Keratinocyte (primary cell): ENCODE results near the gene ACBD4. TPM values are rescaled to one million over a fixed set of nuclear protein-coding genes. Genes with fewer than 3 reads are reported as not detected.
A peak's percentile ranks its signal among the peaks of the same experiment; 100 is the strongest.

Experiments used
- DNase-seq: peaks from one replicate; pipeline ENCODE4 v3.0.0-alpha.2; 2011; ENCODE audit warnings: low read depth, missing footprints, low spot score
- FAIRE-seq: peaks from 2 replicates; lab custom pipeline; 2011; peaks lifted over from hg19 to GRCh38; lab: Jason Lieb, UNC
- H2AFZ ChIP-seq: 2 replicates; pipeline ENCODE4 v1.6.0; 2012; ENCODE audit warnings: low read length, control low read depth, inconsistent platforms; ENCODE audit not compliant: control insufficient read depth
- H3K27ac ChIP-seq: 2 replicates; pipeline ENCODE4 v1.5.1; 2011; ENCODE audit warnings: low read length; ENCODE audit not compliant: control insufficient read depth, insufficient read depth
- H3K27me3 ChIP-seq: 3 replicates; pipeline ENCODE4 v1.6.0; 2011; ENCODE audit warnings: low read length; ENCODE audit not compliant: control insufficient read depth, insufficient read depth; ENCODE audit errors: extremely low read depth
- H3K36me3 ChIP-seq, 2 experiments: 2 replicates in 1 of 2; 3 replicates in 1 of 2; pipeline ENCODE4 v1.5.1; 2011; ENCODE audit warnings: low read length in 2 of 2, mild to moderate bottlenecking in 1 of 2; ENCODE audit not compliant: control insufficient read depth in 2 of 2, insufficient read depth in 2 of 2; ENCODE audit errors: extremely low read depth in 1 of 2
- H3K4me1 ChIP-seq: 3 replicates; pipeline ENCODE4 v1.5.1; 2011; ENCODE audit warnings: low read length; ENCODE audit not compliant: control insufficient read depth, insufficient read depth; ENCODE audit errors: extremely low read depth
- H3K4me2 ChIP-seq: 3 replicates; pipeline ENCODE4 v1.6.0; 2011; ENCODE audit warnings: low read depth, low read length; ENCODE audit not compliant: control insufficient read depth, insufficient read depth; ENCODE audit errors: extremely low read depth
- H3K4me3 ChIP-seq, 3 experiments: fragments of 200-600 bp in 1 of 3; sonication (generic) in 1 of 3; 2 replicates in 2 of 3; 3 replicates in 1 of 3; pipeline ENCODE4 v1.5.1; 2011 to 2016; ENCODE audit warnings: low read length in 3 of 3, mild to moderate bottlenecking in 3 of 3, control low read depth in 2 of 3, inconsistent platforms in 1 of 3, low read depth in 1 of 3, mixed read lengths in 1 of 3, mixed run types in 1 of 3, moderate library complexity in 1 of 3; ENCODE audit not compliant: control insufficient read depth in 2 of 3, insufficient read depth in 2 of 3; ENCODE audit errors: extremely low read depth in 1 of 3
- H3K79me2 ChIP-seq: 2 replicates; pipeline ENCODE4 v1.6.0; 2012; ENCODE audit warnings: low read length; ENCODE audit not compliant: control insufficient read depth, insufficient read depth
- H3K9ac ChIP-seq: 3 replicates; pipeline ENCODE4 v1.6.0; 2011; ENCODE audit warnings: low read length; ENCODE audit not compliant: control insufficient read depth, insufficient read depth; ENCODE audit errors: extremely low read depth
- H3K9me1 ChIP-seq: 3 replicates; pipeline ENCODE4 v1.6.0; 2011; ENCODE audit warnings: low read length; ENCODE audit not compliant: control insufficient read depth, insufficient read depth; ENCODE audit errors: extremely low read depth
- H3K9me3 ChIP-seq: 2 replicates; pipeline ENCODE4 v1.5.1; 2012; ENCODE audit warnings: low read depth, low read length; ENCODE audit not compliant: control insufficient read depth
- H4K20me1 ChIP-seq: 3 replicates; pipeline ENCODE4 v1.6.0; 2011; ENCODE audit warnings: low read length; ENCODE audit not compliant: control insufficient read depth, insufficient read depth; ENCODE audit errors: extremely low read depth
- CTCF ChIP-seq, 3 experiments: IDR thresholded peaks in 1 of 3; conservative IDR thresholded peaks in 1 of 3; optimal IDR thresholded peaks in 1 of 3; 2 replicates in 2 of 3; 3 replicates in 1 of 3; pipeline versions ENCODE3 to v1.5.1; 2011; ENCODE audit warnings: low read length in 3 of 3, mild to moderate bottlenecking in 3 of 3, moderate library complexity in 2 of 3, control low read depth in 1 of 3, inconsistent platforms in 1 of 3; ENCODE audit not compliant: insufficient read depth in 2 of 3; ENCODE audit errors: extremely low read depth in 1 of 3
- EZH2 ChIP-seq: IDR thresholded peaks from one replicate; pipeline ENCODE4 v1.6.1; 2012; ENCODE audit warnings: inconsistent platforms, mild to moderate bottlenecking, low read length, moderate library complexity
- dilution Hi-C: fragments of 300-500 bp; cut with MboI; formaldehyde crosslinking; loops from one replicate; pipeline ENCODE4 v1.7.0; 2020; ENCODE audit warnings: low sequenced_read_pairs; ENCODE audit not compliant: extremely low pct_ligation_motif_present
- polyA plus RNA-seq, 5 experiments: library from polyadenylated mRNA; depleted of rRNA in 3 of 5; stranded (reverse) in 3 of 5; stranded (forward) in 1 of 5; unstranded in 1 of 5; fragments of >200 nt; gene quantifications; 1 replicate in 1 of 5; 2 replicates in 3 of 5; 3 replicates in 1 of 5; pipeline versions ENCODE4 v1.2.1 to v1.2.3, GENCODE V29; 2011 to 2012; ENCODE audit warnings: missing spikeins in 2 of 5, low read depth in 1 of 5, low replicate concordance in 1 of 5

The ACBD4 gene
- polyA plus RNA-seq, 1 donor (not counting 4 experiments of a cell fraction or from before 2014, with no cell fraction given): 2.6 TPM

GRCh38 chr17:45125509-45125908 is 10.0 kb upstream of the ACBD4 start:
- H2AFZ ChIP-seq: no peak overlapping the region
- TF ChIP-seq CTCF (optimal IDR thresholded peaks at IDR 0.05 in 1 of 3, IDR thresholded peaks at IDR 0.05 in 1 of 3, conservative IDR thresholded peaks at IDR 0.05 in 1 of 3; ENCODE audit: extremely low read depth in 1 of 3, insufficient read depth in 2 of 3, low read length in 3 of 3) (no peak), EZH2 (no peak)
- no peak overlapping the region for H3K4me3 ChIP-seq
- H3K4me1 ChIP-seq: peaks cover 59% of the 10 kb centered on the region
- dilution Hi-C loops: no loop called here
- H3K79me2 ChIP-seq: peaks cover 66% of the 10 kb centered on the region
- no peak overlapping the region for H3K4me2 ChIP-seq
- no peaks in the 10 kb centered on the region for H3K27me3 ChIP-seq
- peaks cover 0 to 4% of the 10 kb centered on the region in 2 experiments for H3K36me3 ChIP-seq
- no peak overlapping the region for H3K9ac ChIP-seq
- H3K27ac ChIP-seq: no peak overlapping the region
- FAIRE-seq (no peak), DNase-seq (no peak)
- no peaks in the 10 kb centered on the region for H3K9me1 ChIP-seq
- H3K9me3 ChIP-seq: no peaks in the 10 kb centered on the region
- H4K20me1 ChIP-seq: no peaks in the 10 kb centered on the region

GRCh38 chr17:45127207-45127547 is 8.3 kb upstream of the ACBD4 start:
- FAIRE-seq: no peak
- H2AFZ ChIP-seq: no peak overlapping the region
- peaks cover 67% of the 10 kb centered on the region for H3K4me1 ChIP-seq
- no peak for DNase-seq
- H3K9ac ChIP-seq: peak overlapping the region; percentile 55
- no peaks in the 10 kb centered on the region for H4K20me1 ChIP-seq
- dilution Hi-C loops: no loop called here
- no peaks in the 10 kb centered on the region for H3K9me3 ChIP-seq
- H3K27ac ChIP-seq: peak overlapping the region; percentile 70
- H3K4me3 ChIP-seq: peak overlapping the region in 1 of 3 experiments; percentile 42
- no peak for TF ChIP-seq EZH2
- TF ChIP-seq CTCF (optimal IDR thresholded peaks at IDR 0.05 in 1 of 3, IDR thresholded peaks at IDR 0.05 in 1 of 3, conservative IDR thresholded peaks at IDR 0.05 in 1 of 3; ENCODE audit: extremely low read depth in 1 of 3, insufficient read depth in 2 of 3, low read length in 3 of 3): no peak
- H3K27me3 ChIP-seq: no peaks in the 10 kb centered on the region
- peak overlapping the region; percentile 70 for H3K4me2 ChIP-seq
- peaks cover 0 to 4% of the 10 kb centered on the region in 2 experiments for H3K36me3 ChIP-seq
- H3K79me2 ChIP-seq: peaks cover 72% of the 10 kb centered on the region
- no peaks in the 10 kb centered on the region for H3K9me1 ChIP-seq
